Erythroblast (primary cell): Measurements from ENCODE around the gene RHEX.

Experiments used
- GATA1 ChIP-seq: IDR thresholded peaks from 2 replicates; pipeline ENCODE4 v1.6.1; 2011; ENCODE audit warnings: low read depth, mild to moderate bottlenecking, control low read depth, low read length, moderate library complexity
- POLR2A ChIP-seq: IDR thresholded peaks from 2 replicates; pipeline ENCODE4 v1.6.1; 2011; ENCODE audit warnings: mild to moderate bottlenecking, low read length

- TF ChIP-seq POLR2A (no peak), GATA1 (no peak)
Measured at GRCh38 chr1:206142770-206143169, 89.8 kb downstream of the RHEX start.
